ENCODE data around the gene SPOCK1. TPM values are rescaled to one million over a fixed set of nuclear protein-coding genes. Genes with fewer than 3 reads are reported as not detected.

The SPOCK1 gene
- total and polyA plus RNA-seq, 2 experiments from 2014 or later: 8.2 to 10.5 TPM

GRCh38 chr5:137501226-137501625, 2.1 kb upstream of the SPOCK1 start (continued):
- no peak for TF ChIP-seq ZNF462 (CRISPR knock-in tag; IDR thresholded peaks at IDR 0.05)
- TF ChIP-seq EZH2phosphoT487 (IDR thresholded peaks at IDR 0.05; ENCODE audit: unreplicated experiment): no peak
- no peak for TF ChIP-seq STAT1 (IDR thresholded peaks at IDR 0.05; ENCODE audit: unreplicated experiment)
- no peak for TF ChIP-seq ETS1 (IDR thresholded peaks at IDR 0.05)
- no peak for TF ChIP-seq CTCF (conservative IDR thresholded peaks at IDR 0.05; ENCODE audit: low read depth in 2 of 2)
- no peak for TF ChIP-seq REST (IDR thresholded peaks at IDR 0.05; ENCODE audit: unreplicated experiment)

Data from GM23338 (cell line).